ENCODE measurements around the gene SYT11. TPM values are rescaled to one million over a fixed set of nuclear protein-coding genes. Genes with fewer than 3 reads are reported as not detected.

The SYT11 gene
- total RNA-seq, 1 donor from 2014 or later, result 15.4 TPM

- peak overlapping the region; percentile 38 for H3K27ac Mint-ChIP-seq (ENCODE audit: unreplicated experiment)
- H3K4me1 Mint-ChIP-seq (ENCODE audit: unreplicated experiment), result peaks cover 11% of the 10 kb centered on the region
- no peak for DNase-seq (ENCODE audit: low spot score)
- H3K36me3 Mint-ChIP-seq (ENCODE audit: low read depth, unreplicated experiment), result peaks cover 21% of the 10 kb centered on the region
- no peak for TF ChIP-seq CTCF (IDR thresholded peaks at IDR 0.05; ENCODE audit: unreplicated experiment)
- peak overlapping the region; percentile 99 for H3K4me3 Mint-ChIP-seq (ENCODE audit: unreplicated experiment)
- no peaks in the 10 kb centered on the region for H3K9me3 Mint-ChIP-seq (ENCODE audit: unreplicated experiment)
- H3K27me3 Mint-ChIP-seq (ENCODE audit: unreplicated experiment), result no peaks in the 10 kb centered on the region
These were observed 50.5 kb downstream of the SYT11 start for GRCh38 chr1:155909894-155910293.

- peaks cover 11% of the 10 kb centered on the region for H3K4me1 Mint-ChIP-seq (ENCODE audit: unreplicated experiment)
- H3K27ac Mint-ChIP-seq (ENCODE audit: unreplicated experiment), result peak overlapping the region; percentile 94
- TF ChIP-seq CTCF (IDR thresholded peaks at IDR 0.05; ENCODE audit: unreplicated experiment), result no peak
- no peaks in the 10 kb centered on the region for H3K27me3 Mint-ChIP-seq (ENCODE audit: unreplicated experiment)
- peak; percentile 6 for DNase-seq (ENCODE audit: low spot score)
- H3K36me3 Mint-ChIP-seq (ENCODE audit: low read depth, unreplicated experiment), result peaks cover 22% of the 10 kb centered on the region
- H3K4me3 Mint-ChIP-seq (ENCODE audit: unreplicated experiment), result peak overlapping the region; percentile 99
- no peaks in the 10 kb centered on the region for H3K9me3 Mint-ChIP-seq (ENCODE audit: unreplicated experiment)
These were observed 51.3 kb downstream of the SYT11 start for GRCh38 chr1:155910621-155911121.

- peak within 1 kb of the TSS; percentile 99 for H3K4me3 Mint-ChIP-seq (ENCODE audit: unreplicated experiment)
- TF ChIP-seq CTCF (IDR thresholded peaks at IDR 0.05; ENCODE audit: unreplicated experiment), result no peak
- no peaks in the 10 kb centered on the region for H3K27me3 Mint-ChIP-seq (ENCODE audit: unreplicated experiment)
- peaks cover 10% of the 10 kb centered on the region for H3K4me1 Mint-ChIP-seq (ENCODE audit: unreplicated experiment)
- H3K9me3 Mint-ChIP-seq (ENCODE audit: unreplicated experiment), result no peaks in the 10 kb centered on the region
- peaks cover 27% of the 10 kb centered on the region for H3K36me3 Mint-ChIP-seq (ENCODE audit: low read depth, unreplicated experiment)
- H3K27ac Mint-ChIP-seq (ENCODE audit: unreplicated experiment), result peak within 1 kb of the TSS; percentile 94
- DNase-seq (ENCODE audit: low spot score), result peak; percentile 84
These were observed 52.0 kb downstream of the SYT11 start, which contains the start of gene RIT1 for GRCh38 chr1:155911156-155912055. Gene RIT1, minus strand, starts transcription at chr1:155911349. Its CDS starts 588 bp downstream, at chr1:155910761.

- H3K36me3 Mint-ChIP-seq (ENCODE audit: low read depth, unreplicated experiment), result peaks cover 34% of the 10 kb centered on the region
- H3K27me3 Mint-ChIP-seq (ENCODE audit: unreplicated experiment), result no peaks in the 10 kb centered on the region
- peaks cover 10% of the 10 kb centered on the region for H3K4me1 Mint-ChIP-seq (ENCODE audit: unreplicated experiment)
- no peak for DNase-seq (ENCODE audit: low spot score)
- peak overlapping the region; percentile 99 for H3K4me3 Mint-ChIP-seq (ENCODE audit: unreplicated experiment)
- H3K27ac Mint-ChIP-seq (ENCODE audit: unreplicated experiment), result peak overlapping the region; percentile 94
- no peak for TF ChIP-seq CTCF (IDR thresholded peaks at IDR 0.05; ENCODE audit: unreplicated experiment)
- H3K9me3 Mint-ChIP-seq (ENCODE audit: unreplicated experiment), result no peaks in the 10 kb centered on the region
These were observed 52.7 kb downstream of the SYT11 start for GRCh38 chr1:155912056-155912536.

Data from endothelial cell (in vitro differentiated cells).